ENCODE results near the gene FCN2. TPM values are rescaled to one million over a fixed set of nuclear protein-coding genes. Genes with fewer than 3 reads are reported as not detected.

FCN2 gene
- total RNA-seq, 2 donors from 2014 or later = not detected

- H3K27me3 ChIP-seq = no peaks in the 10 kb centered on the region
- no peaks in the 10 kb centered on the region for H3K36me3 ChIP-seq
- no peaks in the 10 kb centered on the region for H3K4me1 ChIP-seq
- TF ChIP-seq CTCF (IDR thresholded peaks at IDR 0.05) = no peak
- H3K9me3 ChIP-seq = no peaks in the 10 kb centered on the region
- DNase-seq (ENCODE audit: low spot score) = no peak
- H3K4me3 ChIP-seq = no peak overlapping the region
- H3K27ac ChIP-seq = no peak overlapping the region
These were observed 1.7 kb downstream of the FCN2 start for GRCh38 chr9:134882204-134882785.

GRCh38 chr9:134883040-134883782, 2.6 kb downstream of the FCN2 start:
- Histone ChIP-seq H3K4me1 (no peaks in the 10 kb centered on the region), H3K36me3 (no peaks in the 10 kb centered on the region), H3K27ac (no peak overlapping the region), H3K4me3 (no peak overlapping the region), H3K27me3 (no peaks in the 10 kb centered on the region), H3K9me3 (no peaks in the 10 kb centered on the region)
- no peak for DNase-seq (ENCODE audit: low spot score)
- no peak for TF ChIP-seq CTCF (IDR thresholded peaks at IDR 0.05)

- no peak for DNase-seq (ENCODE audit: low spot score)
- H3K9me3 ChIP-seq = no peaks in the 10 kb centered on the region
These were observed 3.9 kb downstream of the FCN2 start for GRCh38 chr9:134884492-134884891.

GRCh38 chr9:134885001-134885678, 4.5 kb downstream of the FCN2 start:
- no peaks in the 10 kb centered on the region for H3K4me1 ChIP-seq
- no peak overlapping the region for H3K27ac ChIP-seq
- no peaks in the 10 kb centered on the region for H3K36me3 ChIP-seq
- no peaks in the 10 kb centered on the region for H3K27me3 ChIP-seq
- no peak overlapping the region for H3K4me3 ChIP-seq
- no peaks in the 10 kb centered on the region for H3K9me3 ChIP-seq
- TF ChIP-seq CTCF (IDR thresholded peaks at IDR 0.05) = no peak
- DNase-seq (ENCODE audit: low spot score) = no peak

More at GRCh38 chr9:134884492-134884891, 3.9 kb downstream of the FCN2 start:
- no peak for TF ChIP-seq CTCF (IDR thresholded peaks at IDR 0.05)
- Histone ChIP-seq H3K27ac (no peak overlapping the region), H3K4me3 (no peak overlapping the region), H3K27me3 (no peaks in the 10 kb centered on the region), H3K4me1 (no peaks in the 10 kb centered on the region), H3K36me3 (no peaks in the 10 kb centered on the region)

- Histone ChIP-seq H3K27me3 (no peaks in the 10 kb centered on the region), H3K36me3 (no peaks in the 10 kb centered on the region), H3K4me3 (no peak overlapping the region), H3K9me3 (no peaks in the 10 kb centered on the region), H3K4me1 (no peaks in the 10 kb centered on the region), H3K27ac (no peak overlapping the region)
- DNase-seq (ENCODE audit: low spot score) = no peak
- no peak for TF ChIP-seq CTCF (IDR thresholded peaks at IDR 0.05)
These were observed 5.2 kb downstream of the FCN2 start for GRCh38 chr9:134885679-134886412.

Measured in right atrium auricular region (tissue), 2 donors.